A673 (cell line): ENCODE results near the gene RFTN1.

Experiments used
- EZH2 ChIP-seq: fragments of 200-600 bp; sonication (generic); IDR thresholded peaks from 2 replicates; pipeline ENCODE4 v1.6.1; 2017; ENCODE audit warnings: borderline replicate concordance, low read depth, mild to moderate bottlenecking, mixed read lengths, antibody characterized with exemption, low read length; ENCODE audit not compliant: poor library complexity, severe bottlenecking
- TF ChIP-seq, protein P1 (sequence below): fragments of 300-800, 200-600 bp; sonication (generic); conservative IDR thresholded peaks from 2 replicates; pipeline ENCODE4 v1.5.1; 2017; ENCODE audit warnings: low read depth, mild to moderate bottlenecking, antibody characterized with exemption, low read length, moderate library complexity, mixed read lengths

DNA sequence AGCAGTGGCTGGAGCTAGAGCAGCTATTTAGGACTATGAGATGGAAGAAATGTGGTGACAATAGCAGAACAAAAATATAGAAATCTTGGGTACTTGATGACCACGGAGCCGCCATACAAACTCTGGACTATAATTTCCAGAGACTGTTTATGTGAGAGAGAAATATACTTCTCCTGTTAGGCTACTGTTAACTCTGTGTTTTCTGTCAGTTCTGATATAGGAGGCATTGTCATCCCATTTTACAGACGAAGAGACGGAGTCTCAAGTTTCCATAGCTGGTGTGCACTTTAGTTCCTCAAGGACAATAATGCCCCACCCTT is 22.8 kb upstream of the RFTN1 start:
- TF ChIP-seq, protein P1, sequence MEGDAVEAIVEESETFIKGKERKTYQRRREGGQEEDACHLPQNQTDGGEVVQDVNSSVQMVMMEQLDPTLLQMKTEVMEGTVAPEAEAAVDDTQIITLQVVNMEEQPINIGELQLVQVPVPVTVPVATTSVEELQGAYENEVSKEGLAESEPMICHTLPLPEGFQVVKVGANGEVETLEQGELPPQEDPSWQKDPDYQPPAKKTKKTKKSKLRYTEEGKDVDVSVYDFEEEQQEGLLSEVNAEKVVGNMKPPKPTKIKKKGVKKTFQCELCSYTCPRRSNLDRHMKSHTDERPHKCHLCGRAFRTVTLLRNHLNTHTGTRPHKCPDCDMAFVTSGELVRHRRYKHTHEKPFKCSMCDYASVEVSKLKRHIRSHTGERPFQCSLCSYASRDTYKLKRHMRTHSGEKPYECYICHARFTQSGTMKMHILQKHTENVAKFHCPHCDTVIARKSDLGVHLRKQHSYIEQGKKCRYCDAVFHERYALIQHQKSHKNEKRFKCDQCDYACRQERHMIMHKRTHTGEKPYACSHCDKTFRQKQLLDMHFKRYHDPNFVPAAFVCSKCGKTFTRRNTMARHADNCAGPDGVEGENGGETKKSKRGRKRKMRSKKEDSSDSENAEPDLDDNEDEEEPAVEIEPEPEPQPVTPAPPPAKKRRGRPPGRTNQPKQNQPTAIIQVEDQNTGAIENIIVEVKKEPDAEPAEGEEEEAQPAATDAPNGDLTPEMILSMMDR, result no peak
- TF ChIP-seq EZH2, result no peak
